ENCODE results near the gene NDUFA7. TPM values are rescaled to one million over a fixed set of nuclear protein-coding genes. Genes with fewer than 3 reads are reported as not detected.

NDUFA7 gene
- polyA plus RNA-seq, 3 donors: 49.9 to 153 (median 133) TPM

- peak overlapping the region in 1 of 3 experiments; percentile 67 for H3K4me3 ChIP-seq (replicated peaks in 1 of 3; ENCODE audit: low read depth in 2 of 3, low read length in 3 of 3)
- peaks cover 21 to 32% of the 10 kb centered on the region in 2 donors for H3K36me3 ChIP-seq (replicated peaks in 1 of 2; ENCODE audit: control insufficient read depth in 1 of 2, insufficient read depth in 2 of 2, low read length in 2 of 2)
- H3K9ac ChIP-seq (ENCODE audit: insufficient read depth, low read length, poor library complexity, severe bottlenecking): peak overlapping the region; percentile 46
- H3K4me1 Mint-ChIP-seq: peaks cover 23% of the 10 kb centered on the region
- H3K79me2 ChIP-seq (ENCODE audit: insufficient read depth, low read length): no peaks in the 10 kb centered on the region
- no peak overlapping the region for H3K27ac ChIP-seq (ENCODE audit: low read depth in 1 of 2, low read length in 2 of 2)
- H3K36me3 Mint-ChIP-seq: peaks cover 30 to 45% of the 10 kb centered on the region in 2 donors
- H3K4me3 Mint-ChIP-seq: peak overlapping the region; percentile 68 to 84
- H4K20me1 ChIP-seq (ENCODE audit: insufficient read depth, low read length): no peaks in the 10 kb centered on the region
- peak overlapping the region; percentile 73 for H2AFZ ChIP-seq (ENCODE audit: insufficient read depth, low read depth, low read length, poor library complexity, severe bottlenecking)
- H3K27ac Mint-ChIP-seq: peak overlapping the region in 4 of 7 donors; percentile 69 to 88 (median 76)
- intact Hi-C loops (cut with micrococcal nuclease): no loop called here
- H3K27me3 ChIP-seq (ENCODE audit: control insufficient read depth in 2 of 2, insufficient read depth in 2 of 2, low read length in 2 of 2): peaks cover 0 to 12% of the 10 kb centered on the region in 2 donors
- peak overlapping the region; percentile 76 for H3K4me2 ChIP-seq (replicated peaks; ENCODE audit: extremely low read depth, low read length, poor library complexity, severe bottlenecking)
- H3K9me3 Mint-ChIP-seq: peaks cover 0 to 3% (median 0%) of the 10 kb centered on the region in 7 donors
- H3K9me3 ChIP-seq (replicated peaks in 1 of 2; ENCODE audit: control insufficient read depth in 1 of 2, insufficient read depth in 1 of 2, low read length in 2 of 2): no peaks in the 10 kb centered on the region
- TF ChIP-seq, protein P1, sequence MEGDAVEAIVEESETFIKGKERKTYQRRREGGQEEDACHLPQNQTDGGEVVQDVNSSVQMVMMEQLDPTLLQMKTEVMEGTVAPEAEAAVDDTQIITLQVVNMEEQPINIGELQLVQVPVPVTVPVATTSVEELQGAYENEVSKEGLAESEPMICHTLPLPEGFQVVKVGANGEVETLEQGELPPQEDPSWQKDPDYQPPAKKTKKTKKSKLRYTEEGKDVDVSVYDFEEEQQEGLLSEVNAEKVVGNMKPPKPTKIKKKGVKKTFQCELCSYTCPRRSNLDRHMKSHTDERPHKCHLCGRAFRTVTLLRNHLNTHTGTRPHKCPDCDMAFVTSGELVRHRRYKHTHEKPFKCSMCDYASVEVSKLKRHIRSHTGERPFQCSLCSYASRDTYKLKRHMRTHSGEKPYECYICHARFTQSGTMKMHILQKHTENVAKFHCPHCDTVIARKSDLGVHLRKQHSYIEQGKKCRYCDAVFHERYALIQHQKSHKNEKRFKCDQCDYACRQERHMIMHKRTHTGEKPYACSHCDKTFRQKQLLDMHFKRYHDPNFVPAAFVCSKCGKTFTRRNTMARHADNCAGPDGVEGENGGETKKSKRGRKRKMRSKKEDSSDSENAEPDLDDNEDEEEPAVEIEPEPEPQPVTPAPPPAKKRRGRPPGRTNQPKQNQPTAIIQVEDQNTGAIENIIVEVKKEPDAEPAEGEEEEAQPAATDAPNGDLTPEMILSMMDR (IDR thresholded peaks at IDR 0.05): no peak
- peaks cover 24 to 52% (median 28%) of the 10 kb centered on the region in 3 donors for H3K27me3 Mint-ChIP-seq (ENCODE audit: low read depth in 3 of 3)
- 63% methylated on average over 10 of the region's 24 CpGs for WGBS (ENCODE audit: insufficient coverage)
- peaks cover 12 to 13% of the 10 kb centered on the region in 2 donors for H3K4me1 ChIP-seq (ENCODE audit: control insufficient read depth in 1 of 2, insufficient read depth in 2 of 2, low read length in 2 of 2)
- no peak for DNase-seq
Measured at GRCh38 chr19:8307400-8307964, 13.7 kb downstream of the NDUFA7 start.

- H3K27ac ChIP-seq (ENCODE audit: low read depth in 1 of 2, low read length in 2 of 2): no peak overlapping the region
- intact Hi-C loops (cut with micrococcal nuclease): no loop called here
- Mint-ChIP-seq H3K36me3 (peaks cover 20 to 35% of the 10 kb centered on the region in 2 donors), H3K27me3 (ENCODE audit: low read depth in 3 of 3) (peaks cover 26 to 62% (median 36%) of the 10 kb centered on the region in 3 donors), H3K4me3 (peak overlapping the region in 1 of 2 donors; percentile 59), H3K4me1 (peaks cover 23% of the 10 kb centered on the region), H3K27ac (no peak overlapping the region), H3K9me3 (peaks cover 0 to 3% (median 0%) of the 10 kb centered on the region in 7 donors)
- WGBS (ENCODE audit: insufficient coverage): 76% methylated on average over 15 of the region's 17 CpGs
- H3K4me2 ChIP-seq (replicated peaks; ENCODE audit: extremely low read depth, low read length, poor library complexity, severe bottlenecking): no peak overlapping the region
- H3K36me3 ChIP-seq (replicated peaks in 1 of 2; ENCODE audit: control insufficient read depth in 1 of 2, insufficient read depth in 2 of 2, low read length in 2 of 2): peaks cover 11 to 22% of the 10 kb centered on the region in 2 donors
- H4K20me1 ChIP-seq (ENCODE audit: insufficient read depth, low read length): no peaks in the 10 kb centered on the region
- H3K9ac ChIP-seq (ENCODE audit: insufficient read depth, low read length, poor library complexity, severe bottlenecking): no peak overlapping the region
- H3K4me3 ChIP-seq (replicated peaks in 1 of 3; ENCODE audit: low read depth in 2 of 3, low read length in 3 of 3): no peak overlapping the region
- H3K79me2 ChIP-seq (ENCODE audit: insufficient read depth, low read length): no peaks in the 10 kb centered on the region
- peaks cover 12 to 13% of the 10 kb centered on the region in 2 donors for H3K4me1 ChIP-seq (ENCODE audit: control insufficient read depth in 1 of 2, insufficient read depth in 2 of 2, low read length in 2 of 2)
- no peaks in the 10 kb centered on the region for H3K9me3 ChIP-seq (replicated peaks in 1 of 2; ENCODE audit: control insufficient read depth in 1 of 2, insufficient read depth in 1 of 2, low read length in 2 of 2)
- no peak overlapping the region for H2AFZ ChIP-seq (ENCODE audit: insufficient read depth, low read depth, low read length, poor library complexity, severe bottlenecking)
- TF ChIP-seq, protein P1 (IDR thresholded peaks at IDR 0.05): no peak
- peaks cover 0 to 18% of the 10 kb centered on the region in 2 donors for H3K27me3 ChIP-seq (ENCODE audit: control insufficient read depth in 2 of 2, insufficient read depth in 2 of 2, low read length in 2 of 2)
- DNase-seq: no peak
Measured at GRCh38 chr19:8306235-8307054, 14.7 kb downstream of the NDUFA7 start.

Data from CD14-positive monocyte (primary cell).